Left ventricle myocardium superior (tissue), 1 donor: ENCODE data around the gene CXCL14. TPM values are rescaled to one million over a fixed set of nuclear protein-coding genes. Genes with fewer than 3 reads are reported as not detected.

ENCODE experiments used
- ATAC-seq: fragments of 200-7000 bp; cut with Tn5 transposase; one replicate; pipeline ENCODE4 v1.9.1; 2020; ENCODE audit warnings: mild to moderate bottlenecking, moderate library complexity
- DNase-seq: peaks from one replicate; pipeline ENCODE4 v3.0.0-alpha.2; 2020
- intact Hi-C: fragments of 100-400 bp; cut with micrococcal nuclease; formaldehyde crosslinking; loops from one replicate; pipeline ENCODE4 v1.11.0; 2022
- total RNA-seq: library from RNA; stranded (reverse); fragmentation: NEBNext Ultra II Directional; extraction: Animal tissue kit (Norgen Biotek cat#: 25700); gene quantifications from one replicate; pipeline ENCODE4 v1.2.1, GENCODE V29; 2021
- donor health status: DM: no; HTN: yes; CAD: no; lungs with severe emphysema.

The CXCL14 gene
- total RNA-seq, 1 donor from 2014 or later: 1.3 TPM

DNA sequence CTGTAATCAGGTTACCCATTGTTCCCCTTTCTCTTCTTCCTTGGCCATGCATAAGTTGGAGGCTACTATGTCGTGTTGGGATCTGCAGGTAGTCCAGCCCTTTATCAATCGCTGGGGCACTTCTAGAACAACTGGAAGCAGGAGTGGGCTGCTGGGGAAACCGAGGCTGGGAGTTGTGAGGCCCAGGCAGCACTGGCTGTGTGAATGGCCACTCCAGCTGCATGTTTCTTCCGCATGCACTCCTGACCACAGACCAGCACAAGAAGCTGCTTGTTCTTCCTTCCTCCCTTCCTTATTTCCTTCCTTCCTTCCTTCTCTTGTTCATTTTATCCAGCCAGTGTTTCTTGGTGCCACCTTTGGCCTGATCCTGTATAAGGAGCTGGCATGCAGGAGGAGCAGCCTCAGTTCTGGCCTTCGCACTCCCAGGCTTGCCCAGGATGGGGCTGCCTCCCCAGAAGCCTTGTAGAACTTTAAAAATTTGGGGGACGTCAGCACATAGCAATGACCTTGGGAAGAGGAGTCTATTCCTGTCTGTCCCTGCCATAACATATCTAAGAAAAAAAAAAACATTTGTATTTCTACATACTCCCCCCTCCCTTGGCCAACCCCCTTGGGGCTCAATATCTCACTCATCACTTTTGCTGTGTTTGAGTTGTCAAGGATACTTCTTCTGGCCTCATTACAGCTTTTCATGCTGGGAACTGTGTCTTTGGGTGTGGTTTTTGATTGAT, 20.8 kb upstream of the CXCL14 start:
- DNase-seq (no peak), ATAC-seq (no peak)
- intact Hi-C loops: no loop called here

DNA sequence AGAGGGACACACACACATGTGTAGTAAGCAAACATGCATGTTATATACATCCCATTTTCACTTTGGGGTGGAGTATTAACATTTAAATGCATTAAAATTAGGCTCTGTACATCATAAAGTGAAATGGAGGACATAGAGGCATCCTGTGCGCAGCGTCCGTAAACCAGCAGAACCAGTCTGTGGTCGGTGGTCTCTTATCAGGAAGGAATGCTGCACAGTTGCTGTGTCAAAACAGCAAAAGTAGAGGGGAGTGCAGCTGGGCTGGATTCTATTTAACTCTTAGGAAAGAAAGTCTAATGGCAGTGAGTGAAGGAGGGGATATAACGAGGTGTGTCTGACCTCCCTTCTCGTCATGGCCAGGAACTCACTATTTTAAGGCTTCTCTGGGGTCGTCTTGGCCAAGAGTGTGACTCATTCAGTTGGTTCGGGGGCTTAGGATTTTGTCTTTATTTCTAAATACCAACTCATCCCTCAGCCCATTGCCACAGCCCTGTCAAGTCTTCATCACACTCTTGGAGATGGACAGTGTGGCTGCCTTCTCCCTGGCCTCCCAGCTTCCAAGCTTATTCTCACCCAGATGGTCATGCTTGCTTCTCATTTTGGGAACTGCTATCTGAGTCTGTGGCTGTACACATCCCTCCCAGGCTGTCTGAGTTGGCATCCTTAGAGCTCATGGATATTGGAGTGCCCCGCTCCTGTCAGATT, 20.1 kb upstream of the CXCL14 start:
- intact Hi-C loops: no loop called here
- ATAC-seq (no peak), DNase-seq (no peak)

DNA sequence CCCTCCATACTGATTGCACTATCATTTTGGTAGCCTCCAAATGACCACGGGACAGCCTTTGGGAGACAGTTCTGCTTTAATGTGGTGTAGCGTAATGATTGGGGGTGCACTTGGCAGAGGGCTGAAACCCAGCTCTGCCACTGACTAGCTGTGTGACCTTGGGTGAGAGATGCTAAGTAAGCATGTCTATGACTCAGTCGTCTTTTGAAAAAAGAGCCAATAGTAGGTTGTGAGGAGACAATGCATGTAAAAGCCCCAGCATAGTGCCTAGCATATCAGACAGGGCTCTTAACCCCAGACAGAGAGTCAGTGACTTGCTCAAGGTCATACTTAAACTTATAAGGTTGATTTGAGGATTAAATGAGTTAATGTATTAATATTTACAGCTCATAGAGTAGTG, 18.0 kb upstream of the CXCL14 start:
- ATAC-seq (no peak), DNase-seq (no peak)
- intact Hi-C loops: no loop called here

DNA sequence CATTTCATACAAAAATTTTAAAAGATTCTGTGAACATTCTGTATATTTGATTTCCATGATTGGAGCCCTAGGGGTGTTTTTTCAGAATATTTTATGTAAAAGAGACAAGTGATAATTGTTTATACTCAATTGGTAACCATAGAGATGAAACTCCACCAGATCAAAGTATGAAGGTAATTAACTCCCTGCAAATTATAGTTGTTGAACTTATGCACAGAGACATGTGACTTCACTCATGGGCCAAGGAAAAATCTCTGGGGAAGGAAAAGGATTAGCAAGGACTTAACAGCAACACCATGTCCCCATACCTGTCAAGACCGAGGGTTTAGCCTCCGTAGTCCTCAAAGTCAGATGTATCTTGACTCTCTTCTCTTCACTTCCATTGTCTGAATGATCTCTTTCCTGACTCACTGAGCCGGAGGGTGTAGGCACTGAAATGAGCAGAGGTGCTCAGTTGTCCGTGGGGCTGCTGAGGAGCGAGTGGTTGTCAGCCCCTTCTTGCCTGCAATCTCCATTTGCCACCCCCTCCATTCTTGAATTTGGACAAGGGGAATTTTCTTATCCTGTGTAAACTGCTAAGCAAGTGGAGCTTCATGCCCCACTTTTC, 17.5 kb upstream of the CXCL14 start:
- intact Hi-C loops: no loop called here
- DNase-seq (no peak), ATAC-seq (no peak)

DNA sequence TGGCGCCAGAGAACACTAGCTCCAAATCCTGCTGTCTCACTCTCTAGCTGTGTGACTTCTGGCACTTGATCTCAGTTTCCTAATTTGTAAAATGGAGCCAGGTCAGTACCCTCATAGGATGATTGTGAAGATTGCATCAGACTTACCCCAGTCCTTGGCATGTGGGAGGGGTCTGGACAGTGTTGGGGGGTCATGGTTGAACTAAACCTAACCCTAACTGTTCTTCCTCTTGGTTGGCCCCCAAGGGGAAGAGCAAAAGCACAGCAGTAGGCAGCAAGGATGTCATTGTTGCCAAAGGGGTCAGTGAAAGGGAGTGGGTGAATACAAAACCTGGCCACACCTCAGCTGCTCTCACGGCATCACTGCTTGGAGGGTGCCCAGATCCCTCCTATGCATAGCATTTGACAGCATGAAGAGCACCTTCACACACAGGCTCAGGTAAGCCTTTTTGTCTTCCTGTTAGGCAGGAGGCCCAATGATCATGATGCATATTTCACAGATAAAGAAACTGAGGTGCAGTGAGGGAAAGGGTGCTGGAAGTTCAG, 15.7 kb upstream of the CXCL14 start:
- ATAC-seq (no peak), DNase-seq (no peak)
- intact Hi-C loops: no loop called here

DNA sequence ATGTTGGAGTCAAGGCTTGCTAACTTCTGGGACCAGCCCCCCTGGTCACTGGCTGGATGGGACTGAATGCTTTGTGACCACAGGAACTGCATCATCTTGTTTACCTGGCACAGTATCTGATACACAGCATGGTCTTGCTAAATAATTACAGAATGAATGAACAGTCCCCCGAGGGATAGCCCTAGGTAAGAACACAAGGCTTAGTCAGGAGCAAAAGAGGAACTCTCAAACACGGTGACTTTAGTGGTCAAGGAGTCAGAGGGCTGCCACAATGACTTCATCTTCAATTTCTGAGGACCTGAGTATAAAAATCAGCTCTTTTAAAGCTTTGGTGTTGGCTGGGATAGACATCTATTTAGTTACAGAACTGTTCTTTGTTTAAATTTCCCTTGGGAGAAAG, 15.1 kb upstream of the CXCL14 start:
- DNase-seq: no peak
- no peak for ATAC-seq
- intact Hi-C loops: no loop called here

DNA sequence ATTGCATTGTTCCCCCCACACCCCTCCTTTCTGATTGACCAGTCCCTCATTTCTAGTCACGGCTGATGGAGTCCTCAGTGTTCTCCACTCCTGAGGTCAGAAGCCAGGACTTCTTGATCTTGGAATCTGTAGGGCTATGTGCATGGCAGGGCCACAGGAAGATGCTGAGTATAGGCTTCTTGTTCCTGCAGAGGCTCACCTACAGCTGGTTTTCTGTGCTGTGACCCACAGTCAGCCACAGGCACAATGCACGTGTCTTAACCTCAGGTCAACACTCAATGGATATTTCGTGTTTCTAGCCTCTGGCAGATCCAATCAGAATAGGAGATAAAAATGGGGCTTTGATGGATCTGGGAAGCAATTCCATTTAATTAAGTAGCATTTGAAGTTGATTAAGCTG, 14.3 kb upstream of the CXCL14 start:
- intact Hi-C loops: no loop called here
- ATAC-seq (no peak), DNase-seq (no peak)

DNA sequence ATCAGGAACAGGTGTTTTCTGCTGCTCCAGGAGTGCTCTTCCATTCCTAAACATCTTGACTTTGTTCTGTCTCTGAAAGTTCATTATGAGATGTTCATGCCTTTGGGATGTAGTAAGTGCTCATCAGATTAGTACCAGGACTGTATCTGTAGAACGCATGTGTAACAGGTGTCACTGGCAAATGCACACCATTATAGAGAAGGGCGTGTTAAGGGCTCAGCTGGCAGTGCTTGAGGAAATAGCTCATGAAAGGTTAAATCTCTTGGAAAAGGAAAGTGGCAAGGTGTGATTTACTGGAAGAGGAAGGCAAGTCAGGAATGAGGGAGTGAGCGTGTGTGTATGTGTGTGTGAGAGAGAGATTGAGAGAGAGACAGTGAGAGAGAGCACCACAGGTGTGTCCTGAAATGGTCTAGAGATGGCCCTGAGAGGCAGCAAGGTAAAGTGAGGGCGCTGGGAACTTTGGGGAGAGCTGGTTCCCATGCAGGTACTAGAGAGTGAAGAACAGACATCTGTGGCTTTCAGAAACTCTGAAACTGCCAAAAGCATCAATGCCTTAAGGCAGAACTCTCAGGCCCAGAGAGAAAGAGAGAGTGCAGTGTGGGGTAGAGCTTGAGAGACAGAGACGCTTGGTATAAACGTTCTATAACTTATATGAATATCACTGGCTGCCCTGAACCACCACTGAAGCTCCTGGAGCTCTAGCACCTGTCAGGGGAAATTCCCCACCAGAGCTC, 13.7 kb upstream of the CXCL14 start:
- no peak for ATAC-seq

DNA sequence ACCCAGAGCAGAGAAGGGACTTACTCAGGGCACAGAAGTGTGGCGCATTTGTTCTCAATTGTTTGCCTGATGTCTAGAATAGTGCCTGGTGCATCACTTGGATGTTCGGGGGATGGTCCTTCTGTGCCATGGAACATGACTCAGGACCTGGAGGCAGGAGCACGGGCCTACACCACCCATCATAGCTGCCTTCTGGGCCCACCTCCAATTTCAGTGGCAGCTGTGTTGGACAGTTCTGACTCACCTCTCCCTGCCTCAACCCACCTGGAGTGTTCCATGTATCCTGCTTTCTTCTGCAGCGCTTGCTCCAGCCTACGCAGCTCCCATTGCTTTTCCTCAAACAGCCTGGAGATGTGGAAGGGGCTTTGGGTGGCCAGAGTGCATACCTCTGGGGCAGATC, 12.5 kb upstream of the CXCL14 start:
- intact Hi-C loops: no loop called here
- DNase-seq: no peak
- no peak for ATAC-seq

More for the DNA sequence above, 13.7 kb upstream of the CXCL14 start:
- DNase-seq: no peak
- intact Hi-C loops: no loop called here

DNA sequence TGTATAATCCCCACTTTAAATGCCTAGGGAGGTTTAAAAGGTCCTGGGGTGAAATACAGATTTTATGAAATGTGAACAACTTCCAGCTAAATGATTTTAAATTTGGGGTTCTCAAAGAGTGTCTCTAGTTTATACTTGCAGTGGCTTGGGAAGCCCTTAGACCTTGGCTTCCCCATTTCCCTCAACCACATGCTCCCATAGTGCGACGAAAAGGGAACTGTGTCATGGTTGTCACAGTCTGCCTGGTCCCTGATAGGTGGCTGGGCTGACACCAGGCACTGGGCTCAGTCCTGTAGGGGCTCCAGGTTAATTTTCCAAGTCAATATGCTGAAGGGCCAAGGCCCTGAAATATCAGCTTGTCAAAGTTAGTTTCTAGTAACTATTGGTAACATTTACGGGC, 10.4 kb upstream of the CXCL14 start:
- DNase-seq (no peak), ATAC-seq (no peak)
- intact Hi-C loops: no loop called here

DNA sequence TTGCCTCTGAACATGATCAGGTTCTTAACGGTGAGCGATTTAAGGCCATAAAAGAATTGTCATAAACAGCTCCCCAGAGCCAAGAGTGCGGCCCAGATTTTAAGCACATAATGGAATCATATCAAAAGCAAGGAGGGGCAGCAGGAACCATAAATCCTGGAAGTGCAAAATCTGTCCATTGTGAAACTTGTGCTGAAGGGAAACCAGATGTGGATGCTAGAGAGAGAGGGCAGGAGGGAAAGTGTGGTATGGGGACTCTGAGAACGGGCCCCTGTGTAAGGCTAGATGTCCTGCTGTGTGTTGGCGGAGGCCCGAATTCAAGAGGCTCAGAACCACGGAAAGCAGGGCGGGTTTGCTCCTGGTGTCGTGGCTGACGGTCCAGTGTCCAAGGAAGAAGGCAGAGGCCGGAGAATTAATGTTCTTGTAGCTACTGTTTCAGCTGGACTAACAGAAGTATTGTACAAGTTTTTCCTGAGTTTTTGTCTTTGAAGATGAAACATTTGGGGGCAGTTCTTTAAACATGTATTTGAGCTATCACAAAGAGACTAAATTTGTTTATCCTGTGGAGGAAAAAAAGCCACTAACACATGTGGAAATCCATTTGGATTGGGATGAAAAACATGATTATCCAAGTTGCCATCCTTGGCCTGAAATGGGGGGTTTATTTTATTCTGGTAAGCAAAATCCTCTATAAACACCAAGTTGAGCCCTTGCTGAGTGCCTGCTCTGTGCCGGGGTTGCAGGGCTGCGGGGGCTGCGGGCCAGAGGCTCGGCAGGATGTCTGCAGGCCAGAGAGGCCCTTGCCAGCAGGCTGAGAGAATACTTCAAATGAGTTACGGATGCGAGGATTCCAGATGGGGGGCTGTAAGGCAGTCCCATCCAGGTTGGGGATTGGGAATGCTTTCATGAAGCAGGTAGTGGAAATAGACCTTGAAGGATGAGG, 9.2 kb upstream of the CXCL14 start:
- ATAC-seq: no peak
- intact Hi-C loops: no loop called here
- DNase-seq: no peak

DNA sequence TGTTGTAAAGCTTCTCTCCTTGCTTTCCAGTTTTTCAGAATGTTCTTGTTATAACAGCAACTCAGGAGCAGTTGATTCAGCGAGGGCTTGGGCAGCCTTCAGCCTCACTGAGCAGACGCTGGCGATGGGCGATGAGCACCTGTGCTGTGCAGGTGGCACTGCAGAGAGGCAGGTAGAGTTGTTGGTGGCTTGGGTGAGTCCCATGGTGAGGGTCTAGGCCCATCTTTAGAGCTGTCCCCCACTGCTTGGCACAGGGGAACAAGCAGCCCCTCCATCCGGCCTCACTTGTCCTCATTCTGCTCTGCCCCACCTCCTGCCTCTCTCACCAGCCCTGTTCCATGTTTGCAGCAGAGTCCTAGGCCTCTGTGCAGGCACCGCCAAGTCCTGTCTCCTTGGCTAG, 6.1 kb upstream of the CXCL14 start:
- intact Hi-C loops: no loop called here
- no peak for DNase-seq
- ATAC-seq: no peak

DNA sequence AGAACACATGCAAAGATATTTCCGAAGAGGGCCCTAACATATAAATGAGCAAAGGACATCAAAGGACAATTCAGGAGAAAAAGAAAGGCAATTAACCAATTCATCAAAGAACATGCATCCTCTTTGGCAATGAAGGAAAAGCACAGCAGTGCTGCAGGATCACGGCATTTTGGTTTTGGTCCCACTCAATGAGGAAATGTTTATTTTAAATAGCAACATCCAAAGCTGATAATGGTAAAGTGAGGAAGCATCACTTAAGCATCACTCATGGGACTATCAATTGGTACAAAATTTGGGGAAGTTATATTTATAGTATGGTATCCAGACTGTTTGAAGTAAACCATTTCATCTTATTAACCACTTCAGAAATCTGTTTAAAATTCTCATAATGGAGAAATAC, 5.5 kb upstream of the CXCL14 start:
- intact Hi-C loops: no loop called here
- ATAC-seq: no peak
- DNase-seq: no peak

DNA sequence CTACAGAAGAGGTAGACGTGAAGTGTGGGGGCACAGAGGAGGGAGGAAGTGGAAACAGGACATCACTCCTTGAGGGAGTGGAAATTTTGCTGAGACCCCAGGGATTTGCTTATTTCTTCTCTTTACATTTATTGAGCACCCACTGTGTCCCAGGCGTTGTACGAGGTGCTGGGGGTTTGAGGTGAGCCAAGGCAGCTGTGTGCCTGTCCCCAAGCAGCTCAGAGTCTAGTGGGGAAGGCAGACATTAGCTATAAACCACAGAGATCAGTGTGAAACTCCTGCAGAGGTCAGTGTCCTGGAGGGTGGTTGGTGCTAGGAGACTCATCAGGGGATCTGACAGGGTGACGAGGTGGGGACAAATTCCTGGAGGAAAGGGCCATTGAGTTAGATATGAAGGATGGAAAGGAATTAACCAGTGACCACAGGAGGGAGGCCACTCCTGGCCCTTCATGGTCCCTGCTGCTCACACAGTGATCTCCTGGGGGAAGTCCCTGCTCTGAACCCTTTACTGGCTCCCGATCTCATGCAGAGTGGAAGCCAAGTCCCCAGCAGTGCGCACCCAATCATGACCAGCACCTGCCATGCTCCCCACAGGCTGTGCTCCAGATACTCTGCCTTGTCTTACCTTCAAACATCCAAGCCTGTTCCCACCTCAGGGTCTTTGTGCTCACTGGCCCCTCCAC, 3.4 kb upstream of the CXCL14 start:
- no peak for ATAC-seq
- no peak for DNase-seq
- intact Hi-C loops: no loop called here

DNA sequence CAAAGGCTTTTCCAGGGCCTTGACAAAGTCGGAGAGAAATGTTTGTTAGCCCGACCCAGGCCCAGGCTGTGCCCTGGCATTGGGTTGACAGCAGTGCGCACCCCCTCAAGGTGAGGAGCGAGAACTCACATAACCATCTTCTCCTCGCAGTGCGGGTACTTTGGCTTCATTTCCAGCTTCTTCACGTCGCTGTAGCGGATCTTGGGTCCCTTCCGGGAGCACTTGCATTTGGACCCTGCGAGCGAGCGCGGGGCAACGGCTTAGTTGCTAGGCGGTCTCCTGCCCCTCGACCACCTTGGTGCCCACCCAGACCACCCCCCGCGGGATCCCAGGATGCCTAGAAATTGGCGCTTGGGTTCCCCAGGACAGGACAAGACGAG, 496 bp downstream of the CXCL14 start:
- intact Hi-C loops: no loop called here
- DNase-seq: no peak
- no peak for ATAC-seq

DNA sequence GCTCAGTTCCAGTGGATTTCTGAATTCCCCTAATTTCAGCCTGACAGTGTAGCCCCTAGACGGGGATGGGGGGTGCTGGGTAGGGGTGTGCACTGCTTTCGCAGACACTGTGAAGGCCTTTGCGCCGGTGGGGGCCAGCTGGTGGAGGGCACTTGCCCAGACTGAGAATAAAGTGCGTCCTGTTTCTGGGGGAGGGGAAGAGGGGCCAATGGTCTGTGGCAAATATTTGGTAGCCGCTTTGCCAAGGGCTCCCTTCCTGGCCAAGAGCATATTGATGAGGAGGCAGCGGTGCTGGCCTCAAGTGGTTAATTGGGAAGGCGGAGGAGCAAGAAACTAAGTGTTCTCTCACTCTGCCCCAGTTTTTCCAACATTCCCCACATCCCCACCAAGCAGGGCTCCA, 1.4 kb downstream of the CXCL14 start:
- no peak for DNase-seq
- no peak for ATAC-seq

DNA sequence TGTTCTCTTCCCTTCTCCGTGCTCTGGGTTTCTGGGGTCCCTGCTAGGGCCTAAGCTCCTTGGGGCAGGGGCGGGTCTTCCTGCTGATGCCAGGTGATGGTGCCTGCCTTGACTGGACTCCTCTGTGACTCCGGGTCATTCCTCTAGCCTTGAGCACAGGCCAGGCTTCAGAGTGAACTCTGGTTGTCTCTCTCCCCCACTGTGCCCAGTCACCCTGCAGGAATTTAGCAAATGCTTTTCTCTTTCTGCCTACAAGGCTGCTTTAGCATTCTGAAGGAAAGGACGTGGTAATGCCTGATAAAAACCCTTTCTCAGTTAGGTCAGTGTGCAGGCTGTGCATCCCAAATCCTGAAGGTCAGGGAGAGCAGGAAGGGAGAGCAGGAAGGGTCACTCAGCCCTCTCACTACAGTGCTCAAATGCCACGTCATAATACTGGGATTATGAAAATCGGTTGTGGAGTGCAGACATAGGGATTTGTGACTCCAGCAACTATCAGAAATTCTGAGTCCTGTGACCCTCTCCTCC, 2.7 kb downstream of the CXCL14 start:
- intact Hi-C loops: no loop called here
- DNase-seq (no peak), ATAC-seq (no peak)

More for the DNA sequence above, 1.4 kb downstream of the CXCL14 start:
- intact Hi-C loops: no loop called here

DNA sequence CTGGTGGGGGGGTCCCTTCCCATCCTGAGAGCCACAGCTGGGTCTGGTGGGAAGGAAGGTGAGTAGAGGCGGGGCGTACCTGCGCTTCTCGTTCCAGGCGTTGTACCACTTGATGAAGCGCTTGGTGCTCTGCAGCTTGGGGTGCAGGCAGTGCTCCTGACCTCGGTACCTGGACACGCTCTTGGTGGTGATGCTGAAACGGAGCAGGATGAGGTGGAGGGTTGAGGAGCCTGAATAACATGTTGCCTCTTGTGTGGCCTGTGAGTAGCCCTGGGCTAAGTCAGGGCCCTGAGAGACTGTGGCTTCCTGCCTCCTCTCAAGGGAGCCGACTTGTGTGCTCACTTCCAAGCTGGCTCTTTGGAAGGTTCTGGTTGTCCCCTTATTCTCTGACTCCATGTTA, 4.3 kb downstream of the CXCL14 start:
- ATAC-seq (no peak), DNase-seq (no peak)
- intact Hi-C loops: no loop called here
